ENCODE data around the gene YIPF5. TPM values are rescaled to one million over a fixed set of nuclear protein-coding genes. Genes with fewer than 3 reads are reported as not detected.

YIPF5 gene
- polyA plus RNA-seq, 1 experiment, result 91.7 TPM

GRCh38 chr5:144144956-144145751 is 25.3 kb downstream of the YIPF5 start:
- TF ChIP-seq, protein P1, sequence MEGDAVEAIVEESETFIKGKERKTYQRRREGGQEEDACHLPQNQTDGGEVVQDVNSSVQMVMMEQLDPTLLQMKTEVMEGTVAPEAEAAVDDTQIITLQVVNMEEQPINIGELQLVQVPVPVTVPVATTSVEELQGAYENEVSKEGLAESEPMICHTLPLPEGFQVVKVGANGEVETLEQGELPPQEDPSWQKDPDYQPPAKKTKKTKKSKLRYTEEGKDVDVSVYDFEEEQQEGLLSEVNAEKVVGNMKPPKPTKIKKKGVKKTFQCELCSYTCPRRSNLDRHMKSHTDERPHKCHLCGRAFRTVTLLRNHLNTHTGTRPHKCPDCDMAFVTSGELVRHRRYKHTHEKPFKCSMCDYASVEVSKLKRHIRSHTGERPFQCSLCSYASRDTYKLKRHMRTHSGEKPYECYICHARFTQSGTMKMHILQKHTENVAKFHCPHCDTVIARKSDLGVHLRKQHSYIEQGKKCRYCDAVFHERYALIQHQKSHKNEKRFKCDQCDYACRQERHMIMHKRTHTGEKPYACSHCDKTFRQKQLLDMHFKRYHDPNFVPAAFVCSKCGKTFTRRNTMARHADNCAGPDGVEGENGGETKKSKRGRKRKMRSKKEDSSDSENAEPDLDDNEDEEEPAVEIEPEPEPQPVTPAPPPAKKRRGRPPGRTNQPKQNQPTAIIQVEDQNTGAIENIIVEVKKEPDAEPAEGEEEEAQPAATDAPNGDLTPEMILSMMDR (IDR thresholded peaks at IDR 0.05; ENCODE audit: insufficient read depth, low read depth, low read length), result no peak
- Histone ChIP-seq H3K27me3 (ENCODE audit: control insufficient read depth, insufficient read depth, low read length) (no peaks in the 10 kb centered on the region), H3K36me3 (ENCODE audit: control insufficient read depth, insufficient read depth, low read length) (no peaks in the 10 kb centered on the region), H3K4me3 (ENCODE audit: low read depth, low read length) (no peak overlapping the region)
- DNase-seq (ENCODE audit: low read depth), result no peak
- POLR2A ChIA-PET, result no interaction called here
- CTCF ChIA-PET, result interaction anchor here (1.7 kb wide), 1 partner anchor 14 kb away, joined by 3 read pairs; no protein-coding TSS in a partner anchor

DNA sequence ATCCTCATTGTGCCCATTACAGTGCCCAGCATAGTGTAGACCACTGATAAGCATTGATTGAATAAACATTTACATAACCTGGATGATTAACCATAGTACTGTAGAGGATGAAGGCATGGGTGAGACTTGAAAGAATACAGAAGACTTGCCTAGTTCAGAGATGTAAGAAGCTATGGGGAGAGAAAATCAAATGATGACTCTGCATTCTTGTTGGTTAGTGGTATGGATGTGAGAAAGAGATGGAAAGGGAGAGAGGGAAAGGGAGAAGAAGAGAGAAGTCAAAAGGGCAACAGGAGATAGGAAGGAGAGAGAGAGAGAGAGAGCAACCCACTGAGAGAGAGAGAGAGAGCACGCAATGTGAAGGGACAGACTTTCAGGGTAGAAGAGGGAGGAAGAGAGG is 26.8 kb downstream of the YIPF5 start:
- DNase-seq (ENCODE audit: low read depth), result no peak
- CTCF ChIA-PET, result interaction anchor here (0.6 to 2.8 kb wide), 4 partner anchors 11 to 1225 kb away, joined by 3 to 12 read pairs (median 4); no protein-coding TSS in a partner anchor
- POLR2A ChIA-PET, result no interaction called here
- TF ChIP-seq, protein P1 (IDR thresholded peaks at IDR 0.05; ENCODE audit: insufficient read depth, low read depth, low read length), result no peak
- Histone ChIP-seq H3K4me3 (ENCODE audit: low read depth, low read length) (no peak overlapping the region), H3K36me3 (ENCODE audit: control insufficient read depth, insufficient read depth, low read length) (no peaks in the 10 kb centered on the region), H3K27me3 (ENCODE audit: control insufficient read depth, insufficient read depth, low read length) (no peaks in the 10 kb centered on the region)

- H3K27me3 ChIP-seq (ENCODE audit: control insufficient read depth, insufficient read depth, low read length), result no peaks in the 10 kb centered on the region
- no peak for DNase-seq (ENCODE audit: low read depth)
- TF ChIP-seq, protein P1 (IDR thresholded peaks at IDR 0.05; ENCODE audit: insufficient read depth, low read depth, low read length), result no peak
- ChIA-PET POLR2A (no interaction called here), CTCF (interaction anchor here (0.7 to 2.8 kb wide), 16 partner anchors 10 to 1224 kb away, joined by 3 to 12 read pairs (median 3); no protein-coding TSS in a partner anchor)
- no peaks in the 10 kb centered on the region for H3K36me3 ChIP-seq (ENCODE audit: control insufficient read depth, insufficient read depth, low read length)
- no peak overlapping the region for H3K4me3 ChIP-seq (ENCODE audit: low read depth, low read length)
Measured at GRCh38 chr5:144142824-144143162, 27.7 kb downstream of the YIPF5 start.

- no peak for DNase-seq (ENCODE audit: low read depth)
- POLR2A ChIA-PET, result no interaction called here
- Histone ChIP-seq H3K27me3 (ENCODE audit: control insufficient read depth, insufficient read depth, low read length) (no peaks in the 10 kb centered on the region), H3K4me3 (ENCODE audit: low read depth, low read length) (no peak overlapping the region), H3K36me3 (ENCODE audit: control insufficient read depth, insufficient read depth, low read length) (no peaks in the 10 kb centered on the region)
- CTCF ChIA-PET, result interaction anchor here (0.7 to 2.8 kb wide), 18 partner anchors 9 to 466 kb away, joined by 3 to 12 read pairs (median 3); no protein-coding TSS in a partner anchor
- TF ChIP-seq, protein P1 (IDR thresholded peaks at IDR 0.05; ENCODE audit: insufficient read depth, low read depth, low read length), result peak; percentile 75
Measured at GRCh38 chr5:144142139-144142823, 28.2 kb downstream of the YIPF5 start.

GRCh38 chr5:144141585-144141984 is 28.9 kb downstream of the YIPF5 start:
- H3K4me3 ChIP-seq (ENCODE audit: low read depth, low read length), result no peak overlapping the region
- TF ChIP-seq, protein P1 (IDR thresholded peaks at IDR 0.05; ENCODE audit: insufficient read depth, low read depth, low read length), result no peak
- no peaks in the 10 kb centered on the region for H3K27me3 ChIP-seq (ENCODE audit: control insufficient read depth, insufficient read depth, low read length)
- CTCF ChIA-PET, result interaction anchor here (0.6 to 2.8 kb wide), 13 partner anchors 9 to 1035 kb away, joined by 3 to 12 read pairs (median 3); no protein-coding TSS in a partner anchor
- DNase-seq (ENCODE audit: low read depth), result no peak
- POLR2A ChIA-PET, result no interaction called here
- H3K36me3 ChIP-seq (ENCODE audit: control insufficient read depth, insufficient read depth, low read length), result no peaks in the 10 kb centered on the region

Measured in BJ (cell line).